K562 (cell line): ENCODE measurements around the gene MBOAT7. TPM values are rescaled to one million over a fixed set of nuclear protein-coding genes. Genes with fewer than 3 reads are reported as not detected.

Experiments
- ATF7 ChIP-seq: fragments of 450-650 bp; IDR thresholded peaks from 2 replicates; pipeline ENCODE4 v1.7.1; 2014; ENCODE audit warnings: mild to moderate bottlenecking, moderate library complexity
- CBX5 ChIP-seq: IDR thresholded peaks from 2 replicates; pipeline ENCODE4 v1.6.1; 2014; ENCODE audit warnings: low read depth, borderline replicate concordance
- EHMT2 ChIP-seq: fragments of 450-650 bp; IDR thresholded peaks from 2 replicates; pipeline ENCODE4 v1.6.1; 2018; ENCODE audit warnings: antibody characterized with exemption
- EWSR1 ChIP-seq: fragments of 450-650 bp; IDR thresholded peaks from 2 replicates; pipeline ENCODE4 v1.6.1; 2018; ENCODE audit warnings: borderline replicate concordance, mild to moderate bottlenecking, low read depth, moderate library complexity; ENCODE audit not compliant: partially characterized antibody
- HDAC1 ChIP-seq, 2 experiments: fragments of 450-650 bp; IDR thresholded peaks; 2 replicates each; pipeline ENCODE4 v1.6.1; 2016 to 2017; ENCODE audit warnings: inconsistent platforms in 1 of 2, mild to moderate bottlenecking in 1 of 2, moderate library complexity in 1 of 2
- MAFG ChIP-seq: fragments of 450-650 bp; conservative IDR thresholded peaks from 2 replicates; pipeline ENCODE4 v1.6.1; 2016; ENCODE audit warnings: missing genetic modification characterization, missing compliant biosample characterization
- MAZ ChIP-seq, 2 experiments: fragments of 450-650 bp in 1 of 2; sonication (generic) in 1 of 2; formaldehyde crosslinking; IDR thresholded peaks in 1 of 2; conservative IDR thresholded peaks in 1 of 2; 2 replicates each; pipeline versions ENCODE4 v1.4.0 to v1.5.0; 2020; ENCODE audit warnings: mild to moderate bottlenecking in 1 of 2, missing genetic modification reagents in 1 of 2
- MLLT1 ChIP-seq, 2 experiments: fragments of 450-650 bp; IDR thresholded peaks; 2 replicates each; pipeline ENCODE4 v1.6.1; 2016
- RBM34 ChIP-seq: fragments of 200-400 bp; formaldehyde crosslinking; IDR thresholded peaks from 2 replicates; pipeline ENCODE4 v1.6.1; 2018; ENCODE audit warnings: low read length, borderline replicate concordance; ENCODE audit not compliant: insufficient read depth
- YY1 ChIP-seq, 3 experiments: IDR thresholded peaks; 2 replicates each; pipeline ENCODE4 v1.6.1; 2011; ENCODE audit warnings: low read length in 2 of 3, mild to moderate bottlenecking in 2 of 3, moderate library complexity in 2 of 3, borderline replicate concordance in 1 of 3, control low read depth in 1 of 3, low read depth in 1 of 3; ENCODE audit not compliant: insufficient read depth in 3 of 3, insufficient replicate concordance in 2 of 3, control insufficient read depth in 1 of 3, insufficient read length in 1 of 3; ENCODE audit errors: extremely low read depth in 1 of 3
- ZBTB26 ChIP-seq: fragments of 450-650 bp; formaldehyde crosslinking; IDR thresholded peaks from 2 replicates; pipeline ENCODE4 v1.4.0; 2022; ENCODE audit warnings: missing genetic modification characterization
- ZNF124 ChIP-seq: sonication (generic); formaldehyde crosslinking; IDR thresholded peaks from 2 replicates; pipeline ENCODE4 v1.8.1; 2022; ENCODE audit warnings: missing genetic modification reagents
- ZNF274 ChIP-seq: IDR thresholded peaks from 2 replicates; pipeline ENCODE4 v1.6.1; 2011; ENCODE audit warnings: low read depth, mild to moderate bottlenecking, low read length, moderate library complexity, borderline replicate concordance
- ZNF561 ChIP-seq: fragments of 450-650 bp; formaldehyde crosslinking; conservative IDR thresholded peaks from 2 replicates; pipeline ENCODE4 v1.4.0; 2020; ENCODE audit warnings: mild to moderate bottlenecking, moderate library complexity
- ZNF589 ChIP-seq: fragments of 200-800 bp; sonication (Bioruptor generic); IDR thresholded peaks from 2 replicates; pipeline ENCODE4 v1.6.1; 2016; ENCODE audit warnings: low read depth, missing genetic modification characterization, missing compliant biosample characterization
- ZNF655 ChIP-seq: fragments of 250-450 bp; sonication (Bioruptor Pico); IDR thresholded peaks from 2 replicates; pipeline ENCODE4 v1.5.0; 2021
- ZNF696 ChIP-seq: fragments of 250-450 bp; sonication (Bioruptor Pico); conservative IDR thresholded peaks from 2 replicates; pipeline ENCODE4 v1.4.0; 2020; ENCODE audit warnings: mild to moderate bottlenecking, moderate library complexity
- ZNF780A ChIP-seq: fragments of 250-450 bp; sonication (Bioruptor Pico); IDR thresholded peaks from 2 replicates; pipeline ENCODE4 v1.5.0; 2021; ENCODE audit warnings: mild to moderate bottlenecking
- polyA plus RNA-seq, 8 experiments: library from polyadenylated mRNA; depleted of rRNA in 4 of 8; stranded (reverse) in 5 of 8; unstranded in 3 of 8; fragments of >200 nt; fragmentation: Nextera tagmentation in 2 of 8; fragmentation: Illumina TruSeq in 1 of 8; extraction: Ambion mirVana in 2 of 8; extraction: Trizol in 1 of 8; gene quantifications; 2 replicates each; pipeline versions ENCODE4 v1.2.1 to v1.2.3, GENCODE V29; 2011 to 2014; ENCODE audit warnings: inconsistent platforms in 1 of 8, missing spikeins in 1 of 8
- total RNA-seq, 7 experiments: library from RNA; depleted of rRNA in 6 of 7; stranded (reverse); fragments of >200 nt in 6 of 7; fragmentation: Illumina TruSeq in 2 of 7; extraction: Trizol in 2 of 7; gene quantifications; 2 replicates each; pipeline versions ENCODE4 v1.2.1 to v1.2.3, GENCODE V29; 2011 to 2021; ENCODE audit warnings: low replicate concordance in 1 of 7
- TF ChIP-seq, protein P1 (sequence below), 2 experiments: fragments of 450-650 bp in 1 of 2; IDR thresholded peaks; 2 replicates each; pipeline ENCODE4 v1.6.1; 2011 to 2017; ENCODE audit warnings: low read depth in 2 of 2, antibody characterized with exemption in 1 of 2, borderline replicate concordance in 1 of 2, low read length in 1 of 2, mild to moderate bottlenecking in 1 of 2, mixed read lengths in 1 of 2; ENCODE audit not compliant: control insufficient read depth in 1 of 2

MBOAT7 gene
- total and polyA plus RNA-seq, 9 of the 15 experiments (the other 6 are each of a cell fraction or from before 2014, with no cell fraction given): 1.4 to 153 (median 56.1) TPM

DNA sequence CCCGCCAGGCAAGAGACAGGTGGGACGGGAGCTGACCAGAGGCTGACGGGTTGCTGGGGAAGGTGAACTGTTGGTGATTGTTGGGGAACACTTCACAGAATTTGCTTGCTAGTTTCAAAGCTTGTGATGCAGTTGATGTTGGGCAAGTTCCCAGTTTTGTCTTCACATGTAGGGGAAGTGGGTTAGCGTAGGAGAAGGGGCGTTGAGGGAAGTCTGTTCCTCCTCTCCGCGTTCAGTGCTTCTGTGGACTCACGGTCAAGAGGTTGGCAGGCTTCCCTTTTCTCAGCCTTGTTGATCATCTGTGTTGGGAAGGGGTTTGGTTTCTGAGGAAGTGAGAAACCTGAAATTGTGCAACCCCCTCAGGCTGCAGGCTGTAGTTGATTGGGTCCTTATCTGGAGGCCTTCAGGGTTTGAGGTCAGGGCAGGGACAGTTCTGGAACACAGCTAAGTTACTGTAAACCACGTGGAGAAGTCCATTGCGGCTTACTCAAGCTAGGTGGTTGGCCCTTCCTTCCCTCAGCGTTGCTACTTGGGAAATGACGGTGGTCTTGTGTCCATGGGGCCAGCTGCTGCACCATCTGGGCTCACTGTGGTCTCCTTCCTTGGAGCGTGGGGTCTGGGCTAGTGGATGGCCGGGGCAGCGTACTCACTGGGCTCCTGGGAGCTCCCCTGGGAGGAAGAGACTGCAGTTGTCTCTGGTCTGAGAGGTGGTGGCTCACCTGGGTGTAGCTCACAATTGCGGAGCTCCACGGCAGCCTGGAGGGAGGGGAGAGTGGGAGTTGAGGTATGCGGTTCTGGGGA, 18.8 kb upstream of the MBOAT7 start (continued):
- TF ChIP-seq RBM34 (no peak), EHMT2 (peak; percentile 74), MLLT1 (IDR thresholded peaks at IDR 0.05) (peak; percentile 78 to 86), ZNF561 (CRISPR knock-in tag) (no peak), EWSR1 (peak; percentile 95), YY1 (IDR thresholded peaks at IDR 0.05; ENCODE audit: borderline replicate concordance in 1 of 3, control insufficient read depth in 1 of 3, extremely low read depth in 1 of 3, insufficient read depth in 3 of 3, insufficient read length in 1 of 3, insufficient replicate concordance in 2 of 3, low read depth in 1 of 3, low read length in 2 of 3) (peak in 1 of 3 experiments; percentile 8), ATF7 (peak; percentile 85; the same call in 1 of the 2 replicates), CBX5 (no peak), ZBTB26 (CRISPR knock-in tag) (peak; percentile 83; the same call in 1 of the 2 replicates), ZNF124 (CRISPR knock-in tag) (no peak), HDAC1 (IDR thresholded peaks at IDR 0.05) (peak in 1 of 2 experiments; percentile 97; a peak in 3 of 4 replicates), MAFG (no peak), ZNF274 (no peak), ZNF696 (CRISPR knock-in tag) (no peak), ZNF589 (peak; percentile 82; the same call in 1 of the 2 replicates), ZNF655 (no peak), MAZ (CRISPR knock-in tag; conservative IDR thresholded peaks at IDR 0.05 in 1 of 2, IDR thresholded peaks at IDR 0.05 in 1 of 2) (peak; percentile 50 to 65; a peak in 1 of 4 replicates), ZNF780A (CRISPR knock-in tag) (no peak; the same call in 1 of the 2 replicates)
- TF ChIP-seq, protein P1, sequence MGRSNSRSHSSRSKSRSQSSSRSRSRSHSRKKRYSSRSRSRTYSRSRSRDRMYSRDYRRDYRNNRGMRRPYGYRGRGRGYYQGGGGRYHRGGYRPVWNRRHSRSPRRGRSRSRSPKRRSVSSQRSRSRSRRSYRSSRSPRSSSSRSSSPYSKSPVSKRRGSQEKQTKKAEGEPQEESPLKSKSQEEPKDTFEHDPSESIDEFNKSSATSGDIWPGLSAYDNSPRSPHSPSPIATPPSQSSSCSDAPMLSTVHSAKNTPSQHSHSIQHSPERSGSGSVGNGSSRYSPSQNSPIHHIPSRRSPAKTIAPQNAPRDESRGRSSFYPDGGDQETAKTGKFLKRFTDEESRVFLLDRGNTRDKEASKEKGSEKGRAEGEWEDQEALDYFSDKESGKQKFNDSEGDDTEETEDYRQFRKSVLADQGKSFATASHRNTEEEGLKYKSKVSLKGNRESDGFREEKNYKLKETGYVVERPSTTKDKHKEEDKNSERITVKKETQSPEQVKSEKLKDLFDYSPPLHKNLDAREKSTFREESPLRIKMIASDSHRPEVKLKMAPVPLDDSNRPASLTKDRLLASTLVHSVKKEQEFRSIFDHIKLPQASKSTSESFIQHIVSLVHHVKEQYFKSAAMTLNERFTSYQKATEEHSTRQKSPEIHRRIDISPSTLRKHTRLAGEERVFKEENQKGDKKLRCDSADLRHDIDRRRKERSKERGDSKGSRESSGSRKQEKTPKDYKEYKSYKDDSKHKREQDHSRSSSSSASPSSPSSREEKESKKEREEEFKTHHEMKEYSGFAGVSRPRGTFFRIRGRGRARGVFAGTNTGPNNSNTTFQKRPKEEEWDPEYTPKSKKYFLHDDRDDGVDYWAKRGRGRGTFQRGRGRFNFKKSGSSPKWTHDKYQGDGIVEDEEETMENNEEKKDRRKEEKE (IDR thresholded peaks at IDR 0.05; ENCODE audit: borderline replicate concordance in 1 of 2, control insufficient read depth in 1 of 2, low read depth in 2 of 2, low read length in 1 of 2): peak in 1 of 2 experiments; percentile 90; a peak in 2 of 4 replicates
